Activated naive CD4-positive, alpha-beta T cell treated with anti-CD3 and anti-CD28 coated beads, Interleukin-2, amount 50 U/mL, for 72 hours (primary cell): ENCODE measurements around the gene POLR2C. TPM values are rescaled to one million over a fixed set of nuclear protein-coding genes. Genes with fewer than 3 reads are reported as not detected.

Source experiments
- ATAC-seq, 2 donors: fragments of 150-1000 bp; cut with Tn5 transposase; 2 replicates each; pipeline ENCODE4 v1.10.0; 2021; ENCODE audit warnings: mild to moderate bottlenecking in 2 of 2, moderate library complexity in 2 of 2
- DNase-seq, 2 donors: peaks; one replicate each; pipeline ENCODE4 v3.0.0; 2021 to 2022; ENCODE audit warnings: low spot score in 2 of 2
- H3K27ac Mint-ChIP-seq, 2 donors: one replicate each; pipeline ENCODE4 v1.8.0; 2022; ENCODE audit warnings: mild to moderate bottlenecking in 2 of 2, mixed read lengths in 2 of 2
- H3K36me3 Mint-ChIP-seq, 2 donors: one replicate each; pipeline ENCODE4 v1.8.0; 2022; ENCODE audit warnings: mixed read lengths in 2 of 2
- H3K9me3 Mint-ChIP-seq, 2 donors: one replicate each; pipeline ENCODE4 v1.8.0; 2022; ENCODE audit warnings: mixed read lengths in 2 of 2
- total RNA-seq, 2 donors: library from RNA; stranded (reverse); gene quantifications; one replicate each; pipeline ENCODE4 v1.2.3, GENCODE V29; 2022

POLR2C gene
- total RNA-seq, 2 donors from 2014 or later: 64.3 to 65.3 TPM

DNA sequence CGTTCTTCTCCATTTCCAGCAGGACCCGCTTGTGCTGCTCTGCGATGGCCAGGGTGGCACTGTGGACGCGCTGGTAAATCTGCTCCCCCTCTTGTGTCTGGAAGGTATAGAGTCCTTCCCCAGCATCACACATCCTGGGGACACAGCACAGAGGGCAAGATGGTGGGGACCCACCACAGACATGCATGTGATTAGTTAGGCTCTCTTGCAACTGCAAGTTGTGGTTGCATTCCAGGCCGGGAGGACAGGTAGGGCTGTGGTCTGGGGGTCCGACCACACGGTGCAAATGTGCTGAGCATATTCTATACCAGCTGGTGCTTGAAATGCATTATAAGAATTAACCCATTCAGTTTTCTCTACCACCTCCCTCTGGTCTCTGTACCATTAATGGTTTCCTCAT, 11.4 kb downstream of the POLR2C start:
- DNase-seq (peak in 1 of 2 donors; percentile 23), ATAC-seq (no peak)
- Mint-ChIP-seq H3K9me3 (no peaks in the 10 kb centered on the region), H3K27ac (no peak overlapping the region), H3K36me3 (peaks cover 0 to 6% of the 10 kb centered on the region in 2 donors)

- ATAC-seq (peak in 1 of 2 donors; percentile 0), DNase-seq (peak in 1 of 2 donors; percentile 23)
- H3K27ac Mint-ChIP-seq: peak overlapping the region; percentile 50
Observed at GRCh38 chr16:57474671-57475661, 12.5 kb downstream of the POLR2C start.

GRCh38 chr16:57475711-57476339, 13.3 kb downstream of the POLR2C start:
- Mint-ChIP-seq H3K9me3 (no peaks in the 10 kb centered on the region), H3K36me3 (no peaks in the 10 kb centered on the region), H3K27ac (peak overlapping the region in 1 of 2 donors; percentile 50)
- DNase-seq (peak; percentile 87 to 90), ATAC-seq (peak; percentile 96 to 98)

More at GRCh38 chr16:57474671-57475661, 12.5 kb downstream of the POLR2C start:
- Mint-ChIP-seq H3K9me3 (no peaks in the 10 kb centered on the region), H3K36me3 (peaks cover 0 to 1% of the 10 kb centered on the region in 2 donors)

DNA sequence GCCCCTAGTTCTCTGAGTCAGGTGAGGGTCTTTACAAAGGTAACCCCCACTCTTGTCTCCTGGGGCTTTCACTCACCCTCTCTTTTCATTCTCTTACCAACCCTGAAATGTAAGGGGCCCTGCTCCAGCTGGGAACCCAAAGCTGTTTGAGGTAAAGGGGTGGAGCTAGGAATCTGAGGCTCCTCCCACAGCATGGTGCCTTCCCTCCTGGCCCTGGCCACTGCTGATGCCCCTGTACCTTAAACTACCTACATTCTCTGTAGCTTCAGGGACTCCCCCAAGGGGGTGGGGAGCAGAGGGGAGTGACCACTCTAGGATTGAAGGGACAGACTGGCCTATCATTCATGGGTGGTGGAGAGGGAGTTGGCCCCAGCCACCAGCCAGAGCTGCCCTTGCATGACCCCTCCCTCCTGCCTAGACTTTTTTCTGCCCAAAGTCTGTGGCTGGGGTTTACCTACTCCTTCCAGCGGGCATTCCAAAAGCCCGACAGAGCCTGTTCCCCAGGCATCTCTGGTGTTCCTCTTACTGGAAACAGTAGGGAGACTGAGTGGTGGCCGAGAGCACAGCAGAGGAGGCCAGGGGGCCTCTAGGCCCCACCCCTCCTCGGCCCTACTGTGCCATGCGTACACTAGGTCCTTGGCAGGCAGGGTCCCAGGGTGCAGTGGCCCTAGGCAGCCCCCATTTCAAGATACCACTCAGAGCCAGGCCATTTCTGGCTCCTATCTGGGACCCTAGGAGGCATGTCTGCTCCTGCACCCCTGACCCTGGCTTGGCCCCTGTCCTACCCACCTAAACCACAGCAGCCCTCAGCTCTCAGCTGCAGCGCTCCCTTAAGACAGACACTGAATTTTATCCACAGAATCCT, 14.3 kb downstream of the POLR2C start:
- Mint-ChIP-seq H3K9me3 (no peaks in the 10 kb centered on the region), H3K27ac (peak overlapping the region in 1 of 2 donors; percentile 31), H3K36me3 (no peaks in the 10 kb centered on the region)
- DNase-seq (no peak), ATAC-seq (no peak)

- Mint-ChIP-seq H3K27ac (no peak overlapping the region), H3K36me3 (no peaks in the 10 kb centered on the region), H3K9me3 (no peaks in the 10 kb centered on the region)
- ATAC-seq (no peak), DNase-seq (no peak)
Observed at GRCh38 chr16:57477531-57478202, 15.2 kb downstream of the POLR2C start.

- H3K27ac Mint-ChIP-seq: peak overlapping the region in 1 of 2 donors; percentile 63
- no peaks in the 10 kb centered on the region for H3K36me3 Mint-ChIP-seq
- no peaks in the 10 kb centered on the region for H3K9me3 Mint-ChIP-seq
- ATAC-seq: no peak
- no peak for DNase-seq
Observed at GRCh38 chr16:57478396-57479204, 16.1 kb downstream of the POLR2C start.

GRCh38 chr16:57479205-57479975, 16.9 kb downstream of the POLR2C start:
- Mint-ChIP-seq H3K9me3 (no peaks in the 10 kb centered on the region), H3K27ac (peak overlapping the region in 1 of 2 donors; percentile 86), H3K36me3 (no peaks in the 10 kb centered on the region)
- no peak for ATAC-seq
- no peak for DNase-seq

GRCh38 chr16:57479976-57480753, 17.7 kb downstream of the POLR2C start:
- DNase-seq (no peak), ATAC-seq (no peak)
- H3K27ac Mint-ChIP-seq: peak overlapping the region in 1 of 2 donors; percentile 69
- no peaks in the 10 kb centered on the region for H3K36me3 Mint-ChIP-seq
- no peaks in the 10 kb centered on the region for H3K9me3 Mint-ChIP-seq

- no peaks in the 10 kb centered on the region for H3K9me3 Mint-ChIP-seq
- H3K27ac Mint-ChIP-seq: peak overlapping the region in 1 of 2 donors; percentile 69
- DNase-seq: no peak
- H3K36me3 Mint-ChIP-seq: no peaks in the 10 kb centered on the region
- ATAC-seq: no peak
Observed at GRCh38 chr16:57480754-57481230, 18.3 kb downstream of the POLR2C start.

DNA sequence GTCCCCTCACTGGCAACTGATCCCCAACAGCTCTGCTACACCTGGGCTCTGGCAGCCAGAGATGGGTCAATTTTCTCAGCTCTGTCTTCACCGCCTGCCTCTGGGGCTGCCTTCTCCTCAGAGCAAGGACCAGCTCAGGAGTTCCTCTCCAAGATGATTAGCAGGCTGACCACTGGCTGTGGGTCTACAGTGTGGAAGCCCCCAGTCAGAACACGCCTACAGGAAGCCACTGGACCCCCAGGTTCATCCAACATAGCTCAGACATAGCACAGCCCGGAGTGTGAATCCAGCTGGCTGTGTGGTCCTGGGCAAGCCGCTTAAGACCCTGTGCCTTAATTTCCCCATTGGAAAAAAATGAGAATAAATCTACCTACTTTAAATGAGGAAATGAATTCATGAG, 18.9 kb downstream of the POLR2C start:
- DNase-seq: no peak
- Mint-ChIP-seq H3K36me3 (no peaks in the 10 kb centered on the region), H3K9me3 (no peaks in the 10 kb centered on the region), H3K27ac (peak overlapping the region in 1 of 2 donors; percentile 22)
- no peak for ATAC-seq

GRCh38 chr16:57482845-57483545, 20.5 kb downstream of the POLR2C start:
- no peak for DNase-seq
- ATAC-seq: no peak
- H3K36me3 Mint-ChIP-seq: no peaks in the 10 kb centered on the region
- H3K27ac Mint-ChIP-seq: no peak overlapping the region
- no peaks in the 10 kb centered on the region for H3K9me3 Mint-ChIP-seq

DNA sequence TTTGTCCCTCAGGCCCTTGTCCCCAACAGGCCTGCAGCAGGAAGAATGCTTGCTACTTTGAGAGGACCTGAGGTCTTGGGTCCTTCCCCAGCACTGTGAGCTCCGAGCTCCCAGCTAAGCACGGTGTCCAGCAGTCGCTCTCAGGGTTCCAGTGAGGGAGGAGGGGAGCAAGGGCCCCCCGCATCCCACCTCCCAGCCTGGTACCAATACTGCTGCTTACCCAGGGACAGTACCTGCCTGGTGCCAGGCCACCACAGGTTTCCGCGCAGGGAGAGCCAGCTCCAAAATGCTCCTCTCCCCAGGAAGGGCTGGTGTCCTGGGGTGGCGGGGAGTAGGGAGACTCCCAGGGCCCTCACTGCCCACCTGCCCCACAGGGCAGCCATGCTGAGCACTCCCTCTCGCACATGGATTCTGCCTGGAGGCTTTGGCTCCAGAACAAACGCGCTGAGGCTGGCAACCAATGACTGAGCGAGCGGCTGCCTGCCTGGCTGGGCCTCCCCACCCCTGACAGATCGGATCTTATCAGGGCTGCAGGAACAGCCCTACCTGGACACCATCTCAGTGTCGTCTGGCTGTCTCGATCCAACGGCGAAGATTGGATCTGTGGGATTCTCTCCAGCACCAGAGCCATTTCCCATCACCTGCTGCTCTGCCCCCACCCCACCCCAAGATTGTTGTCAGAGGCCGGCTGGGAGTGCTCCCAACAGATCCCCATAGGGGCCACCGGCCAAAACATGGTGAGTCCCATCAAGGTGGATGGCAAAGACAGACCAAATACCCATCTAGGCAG, 21.4 kb downstream of the POLR2C start:
- H3K27ac Mint-ChIP-seq: no peak overlapping the region
- no peaks in the 10 kb centered on the region for H3K9me3 Mint-ChIP-seq
- DNase-seq (no peak), ATAC-seq (no peak)
- H3K36me3 Mint-ChIP-seq: no peaks in the 10 kb centered on the region

- no peak for ATAC-seq
- Mint-ChIP-seq H3K9me3 (no peaks in the 10 kb centered on the region), H3K36me3 (no peaks in the 10 kb centered on the region), H3K27ac (no peak overlapping the region)
- no peak for DNase-seq
Observed at GRCh38 chr16:57484515-57485005, 22.1 kb downstream of the POLR2C start.
